ENCODE data around the gene CLCN6. TPM values are rescaled to one million over a fixed set of nuclear protein-coding genes. Genes with fewer than 3 reads are reported as not detected.

CLCN6 gene
- polyA plus RNA-seq, 1 donor from 2014 or later: 12.5 TPM

DNA sequence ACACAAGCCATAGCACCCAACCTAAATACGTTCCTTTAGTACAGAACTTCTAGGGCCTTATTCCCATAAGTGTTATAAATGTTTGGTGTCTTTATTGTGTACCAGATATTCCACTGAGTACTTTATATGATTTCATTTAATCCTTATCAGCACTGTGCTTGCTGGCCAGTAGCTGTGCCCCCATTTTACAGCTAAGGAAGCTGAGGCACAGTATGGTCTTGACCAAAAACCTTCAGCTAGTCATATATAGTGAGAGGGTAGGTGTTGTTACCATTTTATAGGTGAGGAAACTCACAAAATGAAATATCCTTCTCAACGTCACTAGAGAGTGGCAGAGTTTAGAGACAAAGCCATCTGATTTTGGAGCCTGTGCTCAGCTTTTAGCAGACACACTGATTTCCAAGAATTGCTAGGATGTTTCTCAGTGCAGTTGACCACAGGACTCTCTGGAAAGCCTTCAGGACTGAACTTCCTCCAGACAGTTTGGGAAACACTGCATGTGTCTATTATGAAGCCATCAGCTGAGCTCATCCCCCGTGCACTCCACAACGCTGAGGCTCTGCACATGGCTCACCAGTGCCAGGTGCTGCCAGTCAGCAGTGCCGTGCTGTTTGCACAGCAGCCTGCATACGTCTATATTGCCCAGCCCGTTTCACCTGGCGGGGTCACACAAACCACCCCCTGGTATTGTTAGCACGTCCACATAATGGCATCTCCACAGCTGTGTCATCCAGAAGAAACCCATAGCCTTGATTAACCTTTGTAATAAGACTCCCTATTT, 26.1 kb downstream of the CLCN6 start:
- H3K9me3 ChIP-seq (ENCODE audit: low read length): no peaks in the 10 kb centered on the region
- TF ChIP-seq RAD21 (conservative IDR thresholded peaks at IDR 0.05) (no peak), EP300 (conservative IDR thresholded peaks at IDR 0.05; ENCODE audit: poor library complexity, severe bottlenecking) (no peak), POLR2AphosphoS5 (IDR thresholded peaks at IDR 0.05) (no peak), EZH2 (IDR thresholded peaks at IDR 0.05; ENCODE audit: borderline replicate concordance, insufficient read depth, low read length, poor library complexity, severe bottlenecking) (no peak)
- TF ChIP-seq, protein P1, sequence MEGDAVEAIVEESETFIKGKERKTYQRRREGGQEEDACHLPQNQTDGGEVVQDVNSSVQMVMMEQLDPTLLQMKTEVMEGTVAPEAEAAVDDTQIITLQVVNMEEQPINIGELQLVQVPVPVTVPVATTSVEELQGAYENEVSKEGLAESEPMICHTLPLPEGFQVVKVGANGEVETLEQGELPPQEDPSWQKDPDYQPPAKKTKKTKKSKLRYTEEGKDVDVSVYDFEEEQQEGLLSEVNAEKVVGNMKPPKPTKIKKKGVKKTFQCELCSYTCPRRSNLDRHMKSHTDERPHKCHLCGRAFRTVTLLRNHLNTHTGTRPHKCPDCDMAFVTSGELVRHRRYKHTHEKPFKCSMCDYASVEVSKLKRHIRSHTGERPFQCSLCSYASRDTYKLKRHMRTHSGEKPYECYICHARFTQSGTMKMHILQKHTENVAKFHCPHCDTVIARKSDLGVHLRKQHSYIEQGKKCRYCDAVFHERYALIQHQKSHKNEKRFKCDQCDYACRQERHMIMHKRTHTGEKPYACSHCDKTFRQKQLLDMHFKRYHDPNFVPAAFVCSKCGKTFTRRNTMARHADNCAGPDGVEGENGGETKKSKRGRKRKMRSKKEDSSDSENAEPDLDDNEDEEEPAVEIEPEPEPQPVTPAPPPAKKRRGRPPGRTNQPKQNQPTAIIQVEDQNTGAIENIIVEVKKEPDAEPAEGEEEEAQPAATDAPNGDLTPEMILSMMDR (IDR thresholded peaks at IDR 0.05; ENCODE audit: poor library complexity, severe bottlenecking): no peak

DNA sequence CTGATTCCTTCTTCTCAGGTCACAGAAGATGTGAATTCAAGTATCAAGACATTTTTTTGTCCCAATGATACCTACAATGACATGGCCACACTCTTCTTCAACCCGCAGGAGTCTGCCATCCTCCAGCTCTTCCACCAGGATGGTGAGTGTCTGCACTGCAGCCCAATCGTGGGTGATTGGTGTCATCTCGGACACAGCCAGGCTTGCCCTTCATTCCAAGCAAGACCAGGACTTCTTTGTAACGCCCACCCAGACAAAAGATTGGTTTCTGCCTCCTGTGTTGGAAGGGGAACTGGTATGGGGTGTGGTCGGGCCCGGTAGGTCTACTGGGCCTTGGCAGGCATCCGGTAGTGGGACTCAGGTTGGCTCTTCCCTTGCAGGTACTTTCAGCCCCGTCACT, 27.5 kb downstream of the CLCN6 start:
- no peaks in the 10 kb centered on the region for H3K27me3 ChIP-seq (ENCODE audit: insufficient read depth, low read depth, low read length)
- H2AFZ ChIP-seq (ENCODE audit: low read depth, low read length): no peak overlapping the region
- H3K9me2 ChIP-seq (ENCODE audit: insufficient read depth, low read length): no peaks in the 10 kb centered on the region
- H4K20me1 ChIP-seq (ENCODE audit: insufficient read depth): no peaks in the 10 kb centered on the region
- no peak overlapping the region for H3K9ac ChIP-seq (ENCODE audit: low read length)
- no peak overlapping the region for H3K4me3 ChIP-seq (ENCODE audit: low read length)
- H3K4me2 ChIP-seq (ENCODE audit: low read length): no peak overlapping the region
- H3K36me3 ChIP-seq (ENCODE audit: insufficient read depth, low read length): no peaks in the 10 kb centered on the region
- no peaks in the 10 kb centered on the region for H3F3A ChIP-seq (ENCODE audit: insufficient read depth, low read length, poor library complexity, severe bottlenecking)
- TF ChIP-seq, protein P2, sequence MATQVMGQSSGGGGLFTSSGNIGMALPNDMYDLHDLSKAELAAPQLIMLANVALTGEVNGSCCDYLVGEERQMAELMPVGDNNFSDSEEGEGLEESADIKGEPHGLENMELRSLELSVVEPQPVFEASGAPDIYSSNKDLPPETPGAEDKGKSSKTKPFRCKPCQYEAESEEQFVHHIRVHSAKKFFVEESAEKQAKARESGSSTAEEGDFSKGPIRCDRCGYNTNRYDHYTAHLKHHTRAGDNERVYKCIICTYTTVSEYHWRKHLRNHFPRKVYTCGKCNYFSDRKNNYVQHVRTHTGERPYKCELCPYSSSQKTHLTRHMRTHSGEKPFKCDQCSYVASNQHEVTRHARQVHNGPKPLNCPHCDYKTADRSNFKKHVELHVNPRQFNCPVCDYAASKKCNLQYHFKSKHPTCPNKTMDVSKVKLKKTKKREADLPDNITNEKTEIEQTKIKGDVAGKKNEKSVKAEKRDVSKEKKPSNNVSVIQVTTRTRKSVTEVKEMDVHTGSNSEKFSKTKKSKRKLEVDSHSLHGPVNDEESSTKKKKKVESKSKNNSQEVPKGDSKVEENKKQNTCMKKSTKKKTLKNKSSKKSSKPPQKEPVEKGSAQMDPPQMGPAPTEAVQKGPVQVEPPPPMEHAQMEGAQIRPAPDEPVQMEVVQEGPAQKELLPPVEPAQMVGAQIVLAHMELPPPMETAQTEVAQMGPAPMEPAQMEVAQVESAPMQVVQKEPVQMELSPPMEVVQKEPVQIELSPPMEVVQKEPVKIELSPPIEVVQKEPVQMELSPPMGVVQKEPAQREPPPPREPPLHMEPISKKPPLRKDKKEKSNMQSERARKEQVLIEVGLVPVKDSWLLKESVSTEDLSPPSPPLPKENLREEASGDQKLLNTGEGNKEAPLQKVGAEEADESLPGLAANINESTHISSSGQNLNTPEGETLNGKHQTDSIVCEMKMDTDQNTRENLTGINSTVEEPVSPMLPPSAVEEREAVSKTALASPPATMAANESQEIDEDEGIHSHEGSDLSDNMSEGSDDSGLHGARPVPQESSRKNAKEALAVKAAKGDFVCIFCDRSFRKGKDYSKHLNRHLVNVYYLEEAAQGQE (IDR thresholded peaks at IDR 0.05; ENCODE audit: borderline replicate concordance): no peak
- TF ChIP-seq, protein P1 (IDR thresholded peaks at IDR 0.05; ENCODE audit: poor library complexity, severe bottlenecking): no peak
- TF ChIP-seq TAF1 (IDR thresholded peaks at IDR 0.05; ENCODE audit: low read depth): no peak
- TF ChIP-seq EP300 (conservative IDR thresholded peaks at IDR 0.05; ENCODE audit: poor library complexity, severe bottlenecking): no peak
- TF ChIP-seq POLR2AphosphoS5 (IDR thresholded peaks at IDR 0.05): no peak
- TF ChIP-seq RAD21 (conservative IDR thresholded peaks at IDR 0.05): no peak
- TF ChIP-seq EZH2 (IDR thresholded peaks at IDR 0.05; ENCODE audit: borderline replicate concordance, insufficient read depth, low read length, poor library complexity, severe bottlenecking): no peak
- no peak for TF ChIP-seq SMC3 (conservative IDR thresholded peaks at IDR 0.05; ENCODE audit: poor library complexity)
- TF ChIP-seq MXI1 (conservative IDR thresholded peaks at IDR 0.05; ENCODE audit: poor library complexity, severe bottlenecking): no peak
- no peaks in the 10 kb centered on the region for H3K79me2 ChIP-seq (replicated peaks; ENCODE audit: insufficient read depth, low read length)
- no peak overlapping the region for H3K27ac ChIP-seq (ENCODE audit: low read length)
- no peaks in the 10 kb centered on the region for H3K9me3 ChIP-seq (ENCODE audit: low read length)

More for the DNA sequence above, 26.1 kb downstream of the CLCN6 start:
- Histone ChIP-seq H3K9ac (ENCODE audit: low read length) (no peak overlapping the region), H3K36me3 (ENCODE audit: insufficient read depth, low read length) (no peaks in the 10 kb centered on the region), H3K27ac (ENCODE audit: low read length) (no peak overlapping the region), H4K20me1 (ENCODE audit: insufficient read depth) (no peaks in the 10 kb centered on the region), H3K4me2 (ENCODE audit: low read length) (no peak overlapping the region), H3K27me3 (ENCODE audit: insufficient read depth, low read depth, low read length) (no peaks in the 10 kb centered on the region), H3F3A (ENCODE audit: insufficient read depth, low read length, poor library complexity, severe bottlenecking) (no peaks in the 10 kb centered on the region), H2AFZ (ENCODE audit: low read depth, low read length) (no peak overlapping the region), H3K79me2 (replicated peaks; ENCODE audit: insufficient read depth, low read length) (no peaks in the 10 kb centered on the region), H3K4me3 (ENCODE audit: low read length) (no peak overlapping the region), H3K9me2 (ENCODE audit: insufficient read depth, low read length) (no peaks in the 10 kb centered on the region)
